Stimulated activated CD8-positive, alpha-beta memory T cell treated with anti-CD3 and anti-CD28 coated beads, Interleukin-4, amount 100 ng/mL, for 4 hours (primary cell): ENCODE data around the gene CLK3.
"Not testable (repeated sequence)": the region's sequence is repeated elsewhere in the genome, so short reads cannot be mapped to it uniquely, and the experiment has no call there.

Experiments used
- DNase-seq, 2 donors: peaks; one replicate each; pipeline ENCODE4 v3.0.0-alpha.2; 2020; ENCODE audit warnings: low read depth in 2 of 2, low spot score in 1 of 2

CLK3 gene

DNA sequence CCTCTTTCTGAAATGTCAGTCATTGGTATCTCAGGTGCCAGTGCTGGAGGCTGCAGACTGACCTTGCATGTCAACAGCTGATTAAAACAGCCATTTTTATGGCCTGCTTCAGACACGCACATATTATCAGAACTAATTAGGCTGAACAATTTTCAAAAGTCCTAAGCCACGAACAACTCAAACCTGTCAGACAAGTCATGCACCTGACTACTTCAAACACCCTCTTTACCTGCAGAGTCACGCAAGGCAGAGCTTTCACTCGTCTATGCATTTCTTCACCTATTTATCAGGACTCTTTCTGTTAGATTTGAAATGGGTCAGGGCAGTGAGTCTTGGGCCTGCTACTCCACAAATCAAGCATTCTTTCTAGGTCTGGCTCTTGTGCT lies 26.7 kb downstream of the CLK3 start:
- DNase-seq, result no peak

DNA sequence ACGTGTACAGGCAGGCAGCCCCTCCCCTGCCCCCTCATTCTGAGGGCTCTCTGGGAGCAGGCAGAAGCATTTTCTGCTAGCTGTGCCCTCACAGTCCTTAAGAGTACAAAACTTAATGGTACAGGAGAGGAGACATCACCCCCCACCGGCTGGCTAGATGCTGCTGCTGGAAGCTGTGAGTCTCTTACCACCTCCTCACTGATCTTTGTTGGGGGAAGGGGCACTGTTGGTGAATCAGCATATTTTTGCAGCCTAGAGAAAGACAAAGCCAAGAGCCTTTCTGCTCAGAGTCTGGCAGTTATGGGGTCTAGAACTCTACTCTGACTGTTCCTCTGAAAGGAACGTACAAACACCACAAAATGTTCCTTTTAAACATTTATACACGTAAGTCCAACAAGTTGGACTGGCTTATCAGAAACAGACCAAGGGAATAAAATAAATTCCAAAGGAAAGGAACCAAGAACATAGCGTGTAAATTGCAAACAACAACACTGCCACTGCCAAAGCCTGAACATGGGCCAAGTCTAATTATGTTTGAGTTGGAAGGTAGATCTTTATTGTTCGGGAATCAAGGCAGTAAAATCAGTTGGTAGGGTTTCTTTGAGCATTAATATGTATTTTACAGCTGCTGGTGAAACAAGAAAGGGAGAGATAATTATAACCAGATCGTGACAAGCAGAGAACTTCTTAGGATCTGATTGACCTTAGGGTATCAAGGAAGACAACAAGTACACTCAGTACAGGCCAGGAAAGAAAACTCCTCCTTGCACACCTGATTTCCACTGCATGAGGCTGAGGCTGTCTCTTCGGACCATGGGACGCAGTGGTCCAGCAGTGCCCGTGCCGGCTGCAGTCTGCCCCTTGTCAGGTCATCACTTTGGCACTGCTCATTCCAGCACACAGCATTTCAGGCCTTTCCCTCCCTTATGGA lies 27.4 kb downstream of the CLK3 start:
- no peak for DNase-seq

DNA sequence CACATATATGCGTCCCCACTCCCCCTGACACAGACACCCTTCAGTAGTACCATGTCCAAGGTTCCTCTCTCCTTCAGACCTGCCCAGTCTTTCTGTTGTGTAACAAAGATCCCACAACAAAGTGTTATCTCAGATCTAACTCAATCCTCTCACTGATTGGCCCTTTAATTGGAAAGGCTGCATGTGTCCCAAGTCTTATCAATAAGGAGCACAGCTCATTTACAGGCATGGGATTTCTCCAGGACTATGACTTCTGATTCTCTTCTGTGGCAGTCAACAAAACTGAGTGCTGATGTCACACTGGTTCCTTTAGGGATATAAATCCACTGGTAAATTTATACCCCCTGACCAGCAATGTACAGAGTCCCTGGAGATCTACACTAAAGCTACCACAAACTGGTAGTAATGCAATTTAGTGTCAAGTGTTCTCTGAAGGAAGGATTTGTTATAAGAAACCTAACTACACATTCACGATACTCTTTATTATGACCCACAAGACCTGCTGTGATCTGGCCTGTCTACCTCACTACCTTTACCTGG lies 28.1 kb downstream of the CLK3 start:
- DNase-seq, result no peak

DNA sequence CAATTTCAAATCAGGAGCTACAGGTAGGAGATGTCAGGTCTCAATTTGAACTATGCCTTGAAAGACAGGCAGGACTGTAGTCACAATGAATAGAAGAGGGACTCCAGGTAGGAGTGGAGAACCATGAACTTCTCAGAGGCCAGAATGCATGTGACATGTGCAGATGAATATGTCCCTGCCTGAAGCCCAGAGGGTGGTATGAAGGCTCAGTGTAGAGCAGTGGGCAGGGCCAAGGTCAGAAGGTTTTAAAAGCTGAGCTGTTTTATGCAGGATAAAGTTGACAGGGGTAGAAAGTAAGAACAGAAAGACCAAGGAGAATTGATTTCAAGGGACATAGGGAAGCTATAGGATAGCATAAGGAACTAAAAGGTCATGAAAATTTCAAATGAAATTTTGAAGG lies 30.8 kb downstream of the CLK3 start:
- DNase-seq, result no peak

DNA sequence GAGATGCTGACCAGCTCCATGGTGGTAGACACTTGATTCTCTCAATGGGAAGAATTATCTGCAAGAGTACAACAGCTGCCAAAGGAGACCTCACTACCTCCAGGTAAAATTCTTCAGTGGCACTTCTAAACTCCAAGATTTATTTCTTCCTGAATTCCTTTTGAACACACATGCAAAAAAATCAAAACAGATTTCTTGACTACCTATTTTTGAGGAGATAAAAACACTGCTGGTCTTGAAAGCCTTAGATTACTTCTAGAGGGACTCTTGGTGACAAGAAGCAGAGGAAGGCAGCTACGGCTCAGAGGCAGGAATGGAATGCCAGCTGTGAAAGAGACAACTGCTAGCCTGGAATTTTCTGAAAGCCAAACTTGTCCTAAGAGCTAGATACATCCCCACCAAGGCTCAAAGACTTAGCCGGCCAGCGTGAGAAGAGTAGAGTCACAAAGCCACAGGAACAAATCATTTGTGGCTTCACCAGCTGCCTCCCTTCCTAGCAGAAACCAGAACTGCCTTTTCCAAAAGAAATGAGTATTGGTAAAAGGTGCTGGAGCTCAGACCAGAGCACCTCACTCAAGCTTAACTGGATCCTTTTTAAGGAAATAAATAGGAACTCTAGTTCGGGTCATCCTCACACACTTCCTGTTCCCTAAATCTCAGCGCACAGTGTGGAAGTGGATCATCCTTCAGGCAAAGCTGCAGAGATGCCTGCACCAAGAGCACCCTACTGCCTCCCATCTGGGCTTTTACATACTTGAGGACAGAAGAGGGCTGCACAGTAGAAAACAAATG lies 32.6 kb downstream of the CLK3 start:
- no peak for DNase-seq

DNA sequence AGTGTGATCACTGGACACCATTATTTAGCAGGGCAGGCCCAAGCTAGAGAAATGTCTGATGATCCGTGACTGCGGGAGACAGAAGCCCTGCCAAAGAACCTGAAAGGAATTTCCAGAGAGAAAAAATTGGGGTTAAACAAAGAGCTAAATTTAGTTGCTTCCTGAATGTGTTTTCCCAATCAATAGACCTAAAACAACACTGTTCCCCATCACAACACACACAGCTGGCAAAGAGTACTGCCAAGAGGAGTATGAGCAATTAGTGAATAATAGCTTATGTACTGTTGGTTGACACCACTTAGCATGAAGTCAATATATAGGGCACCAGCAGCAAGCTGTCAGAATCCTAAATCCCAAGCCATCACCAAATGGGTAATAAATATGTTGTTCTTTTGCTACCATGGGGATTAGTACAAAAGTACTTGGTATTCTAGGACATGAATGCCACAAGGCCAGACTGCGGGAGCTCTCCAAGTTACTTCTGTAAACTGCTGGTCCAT lies 35.7 kb downstream of the CLK3 start:
- no peak for DNase-seq

DNA sequence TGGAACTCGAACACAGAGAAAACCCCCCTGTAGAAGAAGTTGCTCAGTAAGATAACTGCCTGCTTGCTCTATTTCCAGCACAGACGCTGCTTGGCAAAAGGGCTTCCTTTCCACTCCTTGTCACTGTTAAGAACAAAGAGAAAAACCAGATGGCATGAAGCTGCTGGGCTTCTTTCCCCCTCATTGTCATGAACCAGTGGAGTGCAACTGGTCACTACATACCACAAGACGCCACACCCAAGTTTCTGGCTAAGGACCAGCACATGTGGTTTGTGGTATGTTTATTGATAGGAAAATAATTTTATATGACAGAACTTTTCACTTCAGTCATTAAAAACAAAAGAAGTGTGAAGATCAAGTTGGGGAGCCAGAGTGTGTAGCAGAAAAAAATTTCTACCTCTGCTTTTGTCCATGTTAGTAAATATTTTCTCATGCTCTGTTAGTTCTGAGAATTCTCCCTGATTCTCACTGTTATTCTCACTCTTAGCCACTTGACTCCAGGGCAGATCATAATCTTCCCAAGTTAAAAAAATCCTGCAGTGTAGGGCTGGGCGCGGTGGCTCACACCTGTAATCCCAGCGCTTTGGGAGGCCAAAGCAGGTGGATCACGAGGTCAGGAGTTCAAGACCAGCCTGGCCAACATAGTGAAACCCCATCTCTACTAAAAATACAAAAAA lies 37.9 kb downstream of the CLK3 start:
- no peak for DNase-seq

DNA sequence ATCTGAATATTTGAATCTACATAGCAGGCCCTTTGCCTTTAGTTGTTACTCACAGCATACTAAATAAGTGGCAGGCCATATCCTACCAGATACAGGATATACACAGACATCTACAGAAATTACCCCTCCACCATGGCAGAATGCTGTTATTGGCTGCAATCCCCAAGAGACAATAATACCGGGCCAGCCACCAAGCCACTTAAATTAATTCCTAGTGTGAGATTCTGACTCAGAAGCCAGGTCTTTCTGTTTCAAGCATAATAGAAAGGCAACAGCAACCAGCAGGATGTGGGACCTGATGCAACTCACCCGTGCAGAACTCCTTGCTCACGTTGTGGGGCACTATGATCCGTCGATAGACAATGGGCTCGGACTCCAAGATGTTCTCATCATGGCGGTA lies 39.8 kb downstream of the CLK3 start:
- DNase-seq, result no peak

DNA sequence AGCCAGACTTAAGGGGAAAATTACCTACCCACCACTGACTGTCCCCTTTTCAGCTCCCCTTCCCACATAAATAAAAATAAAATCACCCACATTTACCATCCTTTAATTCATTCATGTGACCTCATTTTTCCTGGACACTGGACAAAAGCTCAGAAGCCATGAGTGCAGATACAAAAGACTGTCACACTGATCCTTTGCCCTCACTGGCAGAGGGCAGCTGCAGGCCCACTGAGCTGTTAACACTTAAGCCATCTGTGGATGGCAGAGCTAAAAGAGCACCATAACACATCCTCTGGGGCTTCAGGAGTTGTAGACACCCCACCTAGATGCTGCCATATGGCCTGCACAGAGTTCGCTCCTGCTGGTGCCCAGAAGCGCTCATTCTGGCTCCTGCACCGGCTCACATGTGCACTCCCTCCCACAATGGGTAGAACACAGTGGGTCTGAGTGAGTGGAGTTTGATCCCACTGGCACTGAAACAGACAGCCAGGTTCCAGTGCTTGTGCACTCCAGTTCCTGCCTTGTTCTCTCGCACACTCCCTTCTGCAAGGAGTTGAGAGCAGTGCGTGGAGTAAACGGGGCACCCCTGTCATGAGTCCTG lies 41.4 kb downstream of the CLK3 start:
- no peak for DNase-seq

DNA sequence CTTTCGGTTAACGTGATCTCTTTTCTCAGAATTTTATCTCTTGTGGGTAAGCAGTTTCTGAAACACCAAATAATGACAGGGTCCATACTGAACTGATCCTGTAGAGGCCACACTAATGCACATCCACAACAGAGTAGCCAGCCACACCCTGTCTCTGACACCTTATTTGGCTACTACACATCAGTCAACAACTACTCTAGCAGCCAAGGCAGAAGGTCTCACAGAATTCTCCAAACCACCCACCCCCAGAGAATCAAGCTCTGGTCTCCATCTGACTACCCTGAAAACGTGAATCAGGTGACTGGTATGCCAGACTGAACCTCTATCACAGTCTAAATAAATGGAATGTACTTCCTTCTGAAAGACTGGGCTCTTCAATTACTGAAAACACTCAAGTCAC lies 42.2 kb downstream of the CLK3 start:
- no peak for DNase-seq

DNA sequence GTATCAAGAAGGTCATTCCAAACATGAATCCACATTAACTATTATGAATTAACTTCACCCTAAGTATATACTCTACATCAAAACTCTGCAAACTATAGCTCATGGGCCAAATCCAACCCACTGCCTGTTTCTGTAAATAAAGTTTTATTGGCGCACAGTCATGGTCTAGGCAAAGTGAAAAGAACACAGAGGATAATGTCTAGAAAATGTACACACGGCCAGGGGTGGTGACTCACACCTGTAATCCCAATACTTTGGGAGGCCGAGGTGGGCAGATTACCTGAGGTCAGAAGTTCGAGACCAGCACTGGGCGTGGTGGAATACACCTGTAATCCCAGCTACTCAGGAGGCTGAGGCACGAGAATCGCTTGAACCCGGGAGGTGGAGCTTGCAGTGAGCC lies 45.6 kb downstream of the CLK3 start:
- DNase-seq, result not testable (repeated sequence)

DNA sequence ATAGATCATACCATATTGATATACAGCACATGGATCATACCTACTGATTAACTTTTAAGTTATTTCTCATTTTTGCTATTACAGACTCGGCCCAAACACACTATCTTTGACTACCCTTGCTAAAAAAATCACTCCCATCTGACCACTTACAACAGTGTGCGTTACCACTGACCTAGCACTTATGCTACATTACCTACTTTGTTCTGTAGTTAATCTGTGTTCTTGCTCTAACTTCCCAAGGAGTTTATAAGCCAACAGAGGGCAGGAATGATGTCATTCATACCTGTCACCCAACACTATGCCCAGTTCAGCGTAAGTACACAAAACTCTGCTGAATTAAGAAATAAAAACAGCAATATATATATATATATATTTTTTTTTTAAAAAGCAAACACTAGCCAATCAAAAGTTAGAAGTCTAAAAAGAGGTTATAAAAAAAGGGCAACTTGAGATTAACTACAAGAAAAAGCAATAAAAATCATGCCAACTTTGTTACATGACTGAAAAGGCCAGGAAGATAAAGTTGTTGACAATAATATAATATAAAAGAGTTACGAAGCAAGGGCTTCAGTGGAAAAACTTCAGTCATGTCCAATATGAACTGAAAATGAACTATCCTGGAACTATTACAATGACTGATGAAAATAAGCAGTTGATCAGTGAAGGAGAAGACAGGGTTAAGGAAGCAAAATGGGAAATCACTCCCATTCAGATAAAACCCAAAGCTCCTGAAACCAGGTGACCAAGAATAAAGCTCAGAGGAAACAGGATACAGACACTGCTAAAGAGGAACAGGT lies 46.6 kb downstream of the CLK3 start:
- DNase-seq, result no peak

DNA sequence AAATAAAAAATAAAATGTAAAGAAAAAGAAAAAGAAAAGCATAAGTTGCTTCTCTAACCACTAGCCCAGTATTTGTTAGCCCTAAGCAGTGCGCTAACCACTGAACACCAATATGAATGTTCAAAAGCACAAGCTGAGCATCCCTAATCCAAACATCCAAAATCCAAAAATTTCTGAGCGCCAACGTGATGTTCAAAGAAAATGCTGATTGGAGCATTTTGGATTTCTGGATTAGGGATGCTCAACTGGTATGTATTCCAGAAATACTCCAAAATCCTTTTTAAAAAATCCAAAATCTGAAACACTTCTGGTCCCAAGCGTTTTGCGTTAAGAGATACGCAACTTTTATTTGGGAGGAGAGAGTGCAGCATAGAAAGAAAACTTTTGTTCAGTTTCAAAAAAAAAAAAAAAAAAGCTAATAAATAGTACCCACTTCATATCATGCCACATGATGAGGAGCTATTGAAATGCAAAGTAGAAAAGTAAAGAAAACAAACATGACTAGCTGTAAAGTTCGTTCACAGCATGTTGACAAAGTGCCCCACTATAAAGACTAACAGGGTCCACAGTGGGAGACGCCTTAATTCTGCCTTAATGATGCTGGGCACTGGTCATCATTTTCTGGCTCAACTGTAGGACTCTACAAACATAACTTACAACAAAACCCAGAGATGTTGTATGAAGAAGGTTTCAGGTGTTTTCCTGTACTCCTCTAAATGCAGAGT lies 47.8 kb downstream of the CLK3 start:
- no peak for DNase-seq

DNA sequence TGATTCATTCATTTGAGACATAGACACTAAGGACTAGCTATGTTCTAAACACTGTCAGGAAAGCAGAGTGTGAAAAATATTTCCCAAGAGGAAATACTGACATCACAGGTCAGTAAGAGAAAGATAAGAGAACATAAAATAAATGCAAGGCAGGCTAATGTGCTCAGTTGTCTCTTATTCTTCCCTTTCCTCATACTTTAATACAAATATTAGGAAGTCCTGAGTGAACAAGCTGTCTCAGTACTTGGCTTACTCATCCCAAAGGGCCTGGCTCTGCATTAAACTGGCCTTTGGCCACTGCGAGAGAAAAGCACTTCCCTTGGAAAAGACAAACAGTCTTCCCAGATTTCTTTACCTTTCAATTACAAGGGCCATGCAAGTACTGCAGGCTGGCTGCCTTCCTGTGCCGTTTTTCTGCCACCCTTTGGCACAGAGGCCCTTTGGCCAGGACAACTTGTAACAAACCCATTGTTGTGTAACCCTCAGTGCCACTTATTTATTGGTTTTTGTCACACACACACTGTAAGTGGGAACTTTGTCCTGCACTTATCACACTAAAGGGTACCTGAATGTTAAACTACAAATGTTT lies 48.5 kb downstream of the CLK3 start:
- no peak for DNase-seq

DNA sequence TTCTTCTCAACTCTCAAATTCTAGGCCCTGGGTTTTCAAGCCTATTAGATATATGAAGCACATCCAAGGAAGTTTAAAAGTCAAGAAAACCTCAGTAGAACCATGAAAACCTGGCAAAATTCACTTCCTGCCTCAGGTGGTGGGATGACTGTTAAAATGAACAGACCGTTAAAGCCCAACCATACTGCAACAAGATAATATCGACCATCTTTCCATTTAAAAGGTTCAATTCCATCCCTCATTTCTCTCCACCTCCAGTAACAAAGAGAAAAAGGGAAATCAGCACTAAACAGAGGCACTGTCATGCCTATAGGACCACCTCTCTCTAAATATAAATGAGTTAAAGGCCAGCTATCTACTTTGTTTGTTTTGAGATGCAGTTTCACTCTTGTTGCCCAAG lies 49.0 kb downstream of the CLK3 start:
- no peak for DNase-seq

DNA sequence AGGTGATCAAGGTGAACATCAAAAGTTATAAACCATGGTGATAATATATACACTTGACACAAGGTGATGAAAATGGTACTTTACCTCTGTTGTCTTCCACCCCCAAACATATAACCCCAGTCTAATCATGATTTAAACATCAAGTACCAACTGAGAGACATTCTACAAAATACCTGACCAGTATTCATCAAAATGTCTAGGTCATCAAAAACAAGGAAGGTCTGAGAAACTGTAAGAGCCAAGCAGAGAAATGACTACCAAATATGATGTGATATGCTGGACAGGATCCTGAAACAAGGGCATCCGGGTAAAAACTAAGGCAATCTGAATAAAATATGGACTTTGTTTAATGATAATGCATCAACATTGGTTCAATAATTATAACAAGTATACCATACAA lies 52.3 kb downstream of the CLK3 start:
- DNase-seq, result no peak

DNA sequence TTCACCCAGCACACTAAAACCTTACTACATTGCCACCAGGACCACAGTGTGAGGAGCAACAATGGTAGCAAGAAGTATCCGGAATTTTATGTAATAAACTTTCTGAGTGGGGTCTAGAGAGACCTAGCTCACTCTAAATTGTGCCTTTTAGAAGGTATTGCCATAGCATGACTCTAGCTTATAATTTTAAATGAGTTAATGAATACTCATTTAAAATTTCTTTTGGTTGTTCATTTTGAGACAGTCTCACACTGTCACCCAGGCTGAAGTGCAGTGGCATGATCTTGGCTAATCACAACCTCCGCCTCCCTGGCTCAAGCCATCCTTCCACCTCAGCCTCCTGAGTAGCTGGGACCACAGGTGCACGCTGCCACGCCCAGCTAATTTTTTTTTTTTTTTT lies 54.0 kb downstream of the CLK3 start:
- no peak for DNase-seq

DNA sequence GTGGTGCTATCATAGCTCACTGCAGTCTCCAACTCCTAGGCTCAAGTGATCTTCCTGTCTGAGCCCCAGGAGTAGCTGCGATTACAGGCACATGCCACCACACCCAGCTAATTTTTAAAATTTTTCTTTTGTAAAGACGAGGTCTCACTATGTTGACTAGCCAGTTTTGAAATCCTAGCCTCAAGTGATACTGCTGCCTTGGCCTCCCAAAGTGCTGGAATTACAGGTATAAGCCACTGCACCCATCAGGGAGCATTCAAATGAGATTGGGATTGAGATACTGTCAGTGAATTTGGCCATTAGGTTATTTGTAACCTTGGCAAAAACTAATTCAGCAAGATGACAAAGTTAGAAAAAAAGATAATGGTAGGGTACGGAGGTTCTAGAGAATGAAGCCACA lies 58.5 kb downstream of the CLK3 start:
- DNase-seq, result no peak

DNA sequence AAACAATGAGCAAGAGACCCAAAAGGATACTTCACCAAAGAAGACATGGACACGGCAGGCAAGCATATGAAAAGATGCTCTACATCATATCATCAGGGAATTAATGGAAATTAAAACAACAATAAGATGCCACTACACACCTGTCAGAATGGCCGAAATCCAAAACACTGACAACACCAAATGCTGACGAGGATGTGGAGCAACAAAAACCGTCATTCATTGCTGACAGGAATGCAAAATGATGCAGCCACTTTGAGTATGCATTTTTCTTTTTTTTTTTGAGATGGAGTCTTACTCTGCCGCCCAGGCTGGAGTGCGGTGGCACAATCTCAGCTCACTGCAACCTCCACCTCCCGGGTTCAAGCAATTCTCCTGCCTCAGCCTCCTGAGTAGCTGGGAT lies 61.2 kb downstream of the CLK3 start:
- no peak for DNase-seq
